Activated CD4-positive, alpha-beta T cell treated with anti-CD3 and anti-CD28 coated beads, Interleukin-2, amount 10 ng/mL, durations not matched to agents 24 days and 14 days (primary cell): ENCODE data around the gene KCNH8. TPM values are rescaled to one million over a fixed set of nuclear protein-coding genes. Genes with fewer than 3 reads are reported as not detected.

ENCODE experiments used
- DNase-seq: peaks from one replicate; pipeline ENCODE4 v3.0.0; 2022
- H3K27ac Mint-ChIP-seq: one replicate; pipeline ENCODE4 v1.8.0; 2022; ENCODE audit warnings: mild to moderate bottlenecking, mixed read lengths
- H3K27me3 Mint-ChIP-seq: one replicate; pipeline ENCODE4 v1.8.0; 2022; ENCODE audit warnings: mixed read lengths
- H3K36me3 Mint-ChIP-seq: one replicate; pipeline ENCODE4 v1.8.0; 2022; ENCODE audit warnings: low read depth, mild to moderate bottlenecking, mixed read lengths
- H3K4me1 Mint-ChIP-seq: one replicate; pipeline ENCODE4 v1.8.0; 2021; ENCODE audit warnings: mixed read lengths
- H3K4me3 Mint-ChIP-seq: one replicate; pipeline ENCODE4 v1.8.0; 2022; ENCODE audit warnings: mild to moderate bottlenecking, moderate library complexity, mixed read lengths
- H3K9me3 Mint-ChIP-seq: one replicate; pipeline ENCODE4 v1.8.0; 2021; ENCODE audit warnings: mixed read lengths
- intact Hi-C: fragments of 100-400 bp; cut with micrococcal nuclease; formaldehyde crosslinking; loops from one replicate; pipeline ENCODE4 v1.15.1; 2023
- total RNA-seq: library from RNA; stranded (reverse); gene quantifications from 2 replicates; pipeline ENCODE4 v1.2.3, GENCODE V29; 2022

KCNH8 gene
- total RNA-seq, 1 donor from 2014 or later = not detected

- no peak for DNase-seq
Observed at GRCh38 chr3:19148768-19149091, 420 bp downstream of the KCNH8 start.

GRCh38 chr3:19149368-19149767 lies 1.1 kb downstream of the KCNH8 start:
- peaks cover 15% of the 10 kb centered on the region for H3K9me3 Mint-ChIP-seq
- H3K4me3 Mint-ChIP-seq = no peak overlapping the region
- no peak overlapping the region for H3K27ac Mint-ChIP-seq
- intact Hi-C loops = no loop called here
- peaks cover 2% of the 10 kb centered on the region for H3K36me3 Mint-ChIP-seq
- H3K4me1 Mint-ChIP-seq = peaks cover 13% of the 10 kb centered on the region
- DNase-seq = peak; percentile 72
- peaks cover 44% of the 10 kb centered on the region for H3K27me3 Mint-ChIP-seq

More at GRCh38 chr3:19148768-19149091, 420 bp downstream of the KCNH8 start:
- H3K36me3 Mint-ChIP-seq = peaks cover 2% of the 10 kb centered on the region
- H3K9me3 Mint-ChIP-seq = peaks cover 15% of the 10 kb centered on the region
- H3K4me3 Mint-ChIP-seq = peak overlapping the region; percentile 63
- H3K4me1 Mint-ChIP-seq = peaks cover 13% of the 10 kb centered on the region
- intact Hi-C loops = no loop called here
- H3K27ac Mint-ChIP-seq = no peak overlapping the region
- peaks cover 44% of the 10 kb centered on the region for H3K27me3 Mint-ChIP-seq

GRCh38 chr3:19151171-19151570 lies 2.9 kb downstream of the KCNH8 start:
- H3K27ac Mint-ChIP-seq = no peak overlapping the region
- peaks cover 10% of the 10 kb centered on the region for H3K9me3 Mint-ChIP-seq
- no peak for DNase-seq
- H3K4me1 Mint-ChIP-seq = peaks cover 12% of the 10 kb centered on the region
- H3K36me3 Mint-ChIP-seq = peaks cover 2% of the 10 kb centered on the region
- intact Hi-C loops = no loop called here
- no peak overlapping the region for H3K4me3 Mint-ChIP-seq
- H3K27me3 Mint-ChIP-seq = peaks cover 44% of the 10 kb centered on the region

GRCh38 chr3:19154693-19155250 lies 6.5 kb downstream of the KCNH8 start:
- no peak overlapping the region for H3K4me3 Mint-ChIP-seq
- peaks cover under 1% of the 10 kb centered on the region for H3K9me3 Mint-ChIP-seq
- peaks cover 19% of the 10 kb centered on the region for H3K27me3 Mint-ChIP-seq
- intact Hi-C loops = no loop called here
- DNase-seq = no peak
- H3K27ac Mint-ChIP-seq = no peak overlapping the region
- no peaks in the 10 kb centered on the region for H3K36me3 Mint-ChIP-seq
- H3K4me1 Mint-ChIP-seq = no peaks in the 10 kb centered on the region

GRCh38 chr3:19155375-19155774 lies 7.1 kb downstream of the KCNH8 start:
- Mint-ChIP-seq H3K9me3 (no peaks in the 10 kb centered on the region), H3K27ac (no peak overlapping the region), H3K36me3 (no peaks in the 10 kb centered on the region), H3K4me1 (no peaks in the 10 kb centered on the region), H3K4me3 (no peak overlapping the region), H3K27me3 (peaks cover 15% of the 10 kb centered on the region)
- intact Hi-C loops = no loop called here
- no peak for DNase-seq

- intact Hi-C loops = no loop called here
- no peaks in the 10 kb centered on the region for H3K9me3 Mint-ChIP-seq
- DNase-seq = no peak
- no peaks in the 10 kb centered on the region for H3K36me3 Mint-ChIP-seq
- no peaks in the 10 kb centered on the region for H3K4me1 Mint-ChIP-seq
- H3K4me3 Mint-ChIP-seq = no peak overlapping the region
- H3K27me3 Mint-ChIP-seq = peaks cover 12% of the 10 kb centered on the region
- no peak overlapping the region for H3K27ac Mint-ChIP-seq
Observed at GRCh38 chr3:19159966-19160635, 11.8 kb downstream of the KCNH8 start.

GRCh38 chr3:19165654-19166053 lies 17.3 kb downstream of the KCNH8 start:
- Mint-ChIP-seq H3K27ac (no peak overlapping the region), H3K4me1 (no peaks in the 10 kb centered on the region), H3K36me3 (no peaks in the 10 kb centered on the region), H3K9me3 (no peaks in the 10 kb centered on the region), H3K4me3 (no peak overlapping the region), H3K27me3 (peaks cover 3% of the 10 kb centered on the region)
- no peak for DNase-seq
- intact Hi-C loops = no loop called here

GRCh38 chr3:19171794-19172193 lies 23.5 kb downstream of the KCNH8 start:
- H3K4me1 Mint-ChIP-seq = no peaks in the 10 kb centered on the region
- H3K27me3 Mint-ChIP-seq = peaks cover 3% of the 10 kb centered on the region
- H3K9me3 Mint-ChIP-seq = no peaks in the 10 kb centered on the region
- no peaks in the 10 kb centered on the region for H3K36me3 Mint-ChIP-seq
- no peak overlapping the region for H3K27ac Mint-ChIP-seq
- intact Hi-C loops = no loop called here
- no peak for DNase-seq
- no peak overlapping the region for H3K4me3 Mint-ChIP-seq

GRCh38 chr3:19173945-19174344 lies 25.6 kb downstream of the KCNH8 start:
- Mint-ChIP-seq H3K9me3 (no peaks in the 10 kb centered on the region), H3K36me3 (no peaks in the 10 kb centered on the region), H3K4me3 (no peak overlapping the region), H3K27me3 (peaks cover 6% of the 10 kb centered on the region), H3K27ac (no peak overlapping the region), H3K4me1 (no peaks in the 10 kb centered on the region)
- intact Hi-C loops = no loop called here
- no peak for DNase-seq

GRCh38 chr3:19183584-19183983 lies 35.3 kb downstream of the KCNH8 start:
- Mint-ChIP-seq H3K27ac (no peak overlapping the region), H3K4me1 (no peaks in the 10 kb centered on the region), H3K27me3 (peaks cover 4% of the 10 kb centered on the region), H3K36me3 (no peaks in the 10 kb centered on the region), H3K4me3 (no peak overlapping the region), H3K9me3 (no peaks in the 10 kb centered on the region)
- intact Hi-C loops = no loop called here
- DNase-seq = no peak

- H3K4me1 Mint-ChIP-seq = no peaks in the 10 kb centered on the region
- H3K4me3 Mint-ChIP-seq = no peak overlapping the region
- no peaks in the 10 kb centered on the region for H3K36me3 Mint-ChIP-seq
- DNase-seq = no peak
- no peak overlapping the region for H3K27ac Mint-ChIP-seq
- no peaks in the 10 kb centered on the region for H3K9me3 Mint-ChIP-seq
- intact Hi-C loops = no loop called here
- H3K27me3 Mint-ChIP-seq = no peaks in the 10 kb centered on the region
Observed at GRCh38 chr3:19190126-19190525, 41.8 kb downstream of the KCNH8 start.

GRCh38 chr3:19190602-19191001 lies 42.3 kb downstream of the KCNH8 start:
- H3K4me1 Mint-ChIP-seq = no peaks in the 10 kb centered on the region
- no peaks in the 10 kb centered on the region for H3K9me3 Mint-ChIP-seq
- no peak overlapping the region for H3K27ac Mint-ChIP-seq
- no peak overlapping the region for H3K4me3 Mint-ChIP-seq
- intact Hi-C loops = no loop called here
- no peaks in the 10 kb centered on the region for H3K36me3 Mint-ChIP-seq
- no peaks in the 10 kb centered on the region for H3K27me3 Mint-ChIP-seq
- DNase-seq = no peak

GRCh38 chr3:19199131-19199530 lies 50.8 kb downstream of the KCNH8 start:
- Mint-ChIP-seq H3K27ac (no peak overlapping the region), H3K27me3 (peaks cover 3% of the 10 kb centered on the region), H3K4me1 (no peaks in the 10 kb centered on the region), H3K4me3 (no peak overlapping the region), H3K36me3 (no peaks in the 10 kb centered on the region), H3K9me3 (no peaks in the 10 kb centered on the region)
- intact Hi-C loops = no loop called here
- no peak for DNase-seq

- no peak for DNase-seq
- no peaks in the 10 kb centered on the region for H3K4me1 Mint-ChIP-seq
- H3K36me3 Mint-ChIP-seq = no peaks in the 10 kb centered on the region
- no peak overlapping the region for H3K4me3 Mint-ChIP-seq
- no peaks in the 10 kb centered on the region for H3K9me3 Mint-ChIP-seq
- intact Hi-C loops = no loop called here
- no peak overlapping the region for H3K27ac Mint-ChIP-seq
- peaks cover 4% of the 10 kb centered on the region for H3K27me3 Mint-ChIP-seq
Observed at GRCh38 chr3:19202303-19202702, 54.0 kb downstream of the KCNH8 start.

GRCh38 chr3:19202754-19203153 lies 54.4 kb downstream of the KCNH8 start:
- no peaks in the 10 kb centered on the region for H3K9me3 Mint-ChIP-seq
- no peak overlapping the region for H3K4me3 Mint-ChIP-seq
- H3K4me1 Mint-ChIP-seq = no peaks in the 10 kb centered on the region
- DNase-seq = no peak
- intact Hi-C loops = no loop called here
- H3K27ac Mint-ChIP-seq = no peak overlapping the region
- H3K36me3 Mint-ChIP-seq = no peaks in the 10 kb centered on the region
- peaks cover 4% of the 10 kb centered on the region for H3K27me3 Mint-ChIP-seq
